HG02852 (cell line): ENCODE data around the gene YAF2.
"Not testable (repeated sequence)": the region's sequence is repeated elsewhere in the genome, so short reads cannot be mapped to it uniquely, and the experiment has no call there.

ENCODE experiments used
- ATAC-seq: cut with Tn5 transposase; IDR thresholded peaks from one replicate; pipeline ENCODE4 v1.9.1; 2021; ENCODE audit warnings: mild to moderate bottlenecking, moderate library complexity; ENCODE audit not compliant: unreplicated experiment

The YAF2 gene

GRCh38 chr12:42199007-42199406 is 39.0 kb downstream of the YAF2 start:
- no peak for ATAC-seq

DNA sequence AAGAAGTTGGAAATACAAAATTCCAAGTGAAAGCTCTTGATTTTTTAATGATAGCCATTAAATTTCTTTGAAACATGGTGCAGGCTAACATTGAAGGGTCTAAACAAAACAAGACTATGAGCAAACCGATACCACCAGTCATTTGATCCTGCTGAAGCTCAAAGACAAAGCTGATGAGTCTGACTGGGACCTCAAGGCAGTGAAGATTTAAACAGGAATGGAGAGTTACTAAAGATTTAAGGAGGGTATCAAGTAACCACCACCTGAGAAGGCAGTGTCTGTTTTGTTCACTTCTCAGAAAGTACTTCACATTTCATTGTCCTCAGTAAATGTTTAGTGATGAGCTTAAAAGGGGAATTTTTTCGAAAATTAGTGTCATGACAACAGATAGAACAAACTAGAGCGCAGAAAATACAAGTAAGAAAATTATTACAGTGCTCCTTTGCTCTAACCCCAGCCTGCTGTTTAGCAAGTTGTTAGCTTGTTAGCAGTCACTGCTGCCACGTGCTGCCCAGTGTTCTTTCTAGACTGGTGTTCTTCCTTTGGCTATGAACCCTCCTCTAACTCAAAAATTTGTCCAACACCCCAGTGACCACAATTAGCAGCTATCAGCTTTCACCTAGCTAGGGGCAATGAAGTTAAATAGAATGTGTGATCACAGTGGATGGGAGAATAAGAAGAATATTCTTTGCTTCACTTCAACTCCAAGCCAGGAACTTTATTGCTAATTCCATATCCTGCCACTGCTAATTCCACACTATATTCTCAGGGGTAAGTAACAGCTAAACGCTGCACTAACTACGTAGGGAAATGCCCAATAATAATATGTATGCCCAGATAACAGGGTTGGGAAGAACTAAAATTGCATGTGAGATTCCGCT is 41.1 kb downstream of the YAF2 start:
- no peak for ATAC-seq

GRCh38 chr12:42192686-42193085 is 45.4 kb downstream of the YAF2 start:
- ATAC-seq, result no peak

- ATAC-seq, result no peak
These were observed 45.8 kb downstream of the YAF2 start for GRCh38 chr12:42192258-42192657.

DNA sequence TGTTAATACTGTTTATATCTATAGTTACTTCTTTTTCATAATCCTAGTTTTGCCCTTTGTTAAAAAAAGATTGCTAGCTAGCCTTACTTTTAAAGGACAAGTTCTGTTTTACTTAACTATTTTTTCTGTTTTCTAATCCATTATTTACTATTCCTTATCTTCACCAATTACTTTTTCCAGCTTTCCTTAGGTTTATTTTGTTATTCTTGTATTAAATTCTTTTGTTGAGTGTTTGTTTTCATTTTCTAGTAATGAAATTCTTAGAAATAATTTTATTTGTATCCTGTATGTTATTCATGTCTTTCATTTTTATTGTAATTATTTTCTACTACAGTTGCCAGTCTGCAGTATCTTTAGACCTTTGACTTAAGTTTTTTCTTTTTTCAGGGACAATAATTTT is 47.7 kb downstream of the YAF2 start:
- no peak for ATAC-seq

DNA sequence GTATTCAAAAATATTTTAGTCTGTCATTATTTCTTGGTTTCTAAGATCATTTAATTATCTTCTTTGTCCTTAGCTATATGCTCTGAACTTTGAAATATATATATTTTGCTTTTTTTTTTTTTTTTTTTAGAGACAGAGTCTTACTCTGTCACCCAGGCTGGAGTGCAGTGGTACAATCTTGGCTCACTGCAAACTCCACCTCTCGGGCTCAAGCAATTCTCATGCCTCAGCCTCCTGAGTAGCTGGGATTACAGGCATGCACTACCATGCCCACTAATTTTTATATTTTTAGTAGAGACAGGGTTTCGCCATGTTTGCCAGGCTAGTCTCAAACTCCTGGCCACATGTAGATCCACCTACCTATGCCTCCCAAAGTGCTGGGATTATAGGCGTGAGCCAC is 49.8 kb downstream of the YAF2 start:
- ATAC-seq, result not testable (repeated sequence)

DNA sequence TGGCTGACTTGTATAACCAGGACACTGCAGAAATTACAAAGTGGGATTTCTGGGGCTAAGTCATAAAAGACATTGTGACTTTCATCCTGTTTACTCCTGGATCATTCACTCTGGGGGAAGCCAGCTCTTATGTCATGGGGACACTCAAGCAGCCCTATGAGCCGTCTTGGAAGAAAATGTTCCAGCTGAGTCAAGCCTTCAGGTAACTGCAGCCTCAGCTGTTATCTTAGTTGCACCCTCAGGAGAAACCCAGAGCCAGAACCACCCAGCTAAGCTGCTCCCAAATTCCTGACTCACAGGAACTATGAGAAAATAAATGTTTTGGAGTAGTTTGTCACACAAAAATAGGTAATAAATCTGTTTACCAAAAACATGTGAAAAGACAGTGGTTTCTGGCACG is 50.2 kb downstream of the YAF2 start:
- no peak for ATAC-seq

DNA sequence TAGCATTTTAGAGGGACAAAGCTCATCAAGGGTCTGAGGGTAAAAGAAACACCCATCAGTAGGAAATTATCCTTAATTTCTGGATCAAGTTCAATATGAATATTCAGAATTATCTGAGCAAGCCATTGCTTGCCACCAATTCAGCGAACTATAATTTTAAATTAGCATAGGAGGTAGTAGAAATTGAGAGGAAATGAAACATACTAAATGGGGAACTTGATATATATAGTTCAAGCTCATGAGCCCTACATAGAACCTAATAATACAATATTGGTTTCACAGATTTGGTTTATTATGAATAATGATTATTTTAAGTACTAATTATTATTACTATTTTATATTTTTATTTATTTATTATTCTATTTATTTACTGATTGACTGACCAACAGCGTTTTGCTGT is 51.3 kb downstream of the YAF2 start:
- peak; percentile 52 for ATAC-seq

DNA sequence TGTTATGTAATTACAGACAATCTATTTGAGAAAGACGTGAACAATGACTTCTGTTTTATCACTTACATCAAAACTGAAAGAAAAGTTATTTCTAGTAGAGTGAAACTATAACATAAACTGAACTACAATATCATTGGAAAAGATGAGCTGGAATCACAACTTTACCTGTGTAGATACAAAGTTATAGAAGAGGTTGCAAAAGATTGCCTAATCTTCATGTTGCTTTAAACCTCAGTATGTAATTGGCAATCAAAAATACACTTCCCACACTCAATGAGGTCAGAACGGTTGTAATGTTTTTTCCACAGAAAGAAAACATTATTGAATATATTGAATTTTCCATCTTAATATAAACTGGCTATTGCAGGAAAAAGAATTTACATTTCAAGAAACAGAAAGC is 55.7 kb downstream of the YAF2 start:
- no peak for ATAC-seq

DNA sequence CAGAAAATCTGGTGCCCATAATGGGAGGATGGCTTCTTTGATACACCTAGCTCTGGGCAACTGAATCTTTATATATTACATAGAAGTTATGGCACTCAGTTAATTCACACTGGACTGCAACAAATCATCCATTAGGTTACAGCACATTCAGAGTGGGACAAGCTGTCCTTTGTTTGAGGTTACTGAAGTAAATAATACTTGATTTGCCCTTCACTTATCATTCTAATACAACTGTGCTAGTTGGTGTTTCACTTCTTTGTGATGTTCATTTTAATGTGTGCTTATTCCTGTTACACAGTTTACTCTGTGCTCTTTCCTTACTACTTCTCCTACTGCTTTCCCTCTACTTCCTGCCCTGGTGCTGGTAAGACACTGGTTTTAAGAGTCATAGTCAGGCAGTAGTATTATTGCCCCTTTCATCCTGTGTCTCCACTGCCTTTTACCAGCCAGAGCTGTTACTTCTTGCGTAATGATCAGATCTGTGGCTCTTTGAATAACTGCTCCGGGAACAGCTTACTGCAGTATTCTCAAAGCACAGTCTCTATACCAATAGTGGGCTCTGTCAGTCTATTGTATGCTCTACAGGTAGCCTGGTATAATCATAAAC is 57.0 kb downstream of the YAF2 start:
- ATAC-seq, result no peak

DNA sequence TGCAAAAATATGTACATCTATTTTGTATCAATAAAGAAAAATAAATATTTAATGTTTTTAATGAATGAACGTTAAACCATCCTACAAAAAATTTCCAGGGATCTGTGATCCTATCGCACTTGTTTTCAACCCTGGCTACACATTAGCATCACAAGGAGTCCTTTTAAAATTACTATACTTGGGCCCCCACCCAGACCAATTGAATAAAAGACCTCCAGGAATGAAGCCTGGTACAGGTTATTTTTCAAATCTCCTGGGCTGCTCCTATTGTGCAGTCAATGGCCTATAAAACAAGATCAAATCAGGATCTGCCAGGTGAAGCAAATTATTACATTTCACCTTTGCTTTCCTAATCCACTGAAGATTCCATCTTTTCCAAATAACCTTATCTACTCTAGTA is 59.9 kb downstream of the YAF2 start:
- no peak for ATAC-seq

GRCh38 chr12:42174978-42175377 is 63.1 kb downstream of the YAF2 start:
- no peak for ATAC-seq

DNA sequence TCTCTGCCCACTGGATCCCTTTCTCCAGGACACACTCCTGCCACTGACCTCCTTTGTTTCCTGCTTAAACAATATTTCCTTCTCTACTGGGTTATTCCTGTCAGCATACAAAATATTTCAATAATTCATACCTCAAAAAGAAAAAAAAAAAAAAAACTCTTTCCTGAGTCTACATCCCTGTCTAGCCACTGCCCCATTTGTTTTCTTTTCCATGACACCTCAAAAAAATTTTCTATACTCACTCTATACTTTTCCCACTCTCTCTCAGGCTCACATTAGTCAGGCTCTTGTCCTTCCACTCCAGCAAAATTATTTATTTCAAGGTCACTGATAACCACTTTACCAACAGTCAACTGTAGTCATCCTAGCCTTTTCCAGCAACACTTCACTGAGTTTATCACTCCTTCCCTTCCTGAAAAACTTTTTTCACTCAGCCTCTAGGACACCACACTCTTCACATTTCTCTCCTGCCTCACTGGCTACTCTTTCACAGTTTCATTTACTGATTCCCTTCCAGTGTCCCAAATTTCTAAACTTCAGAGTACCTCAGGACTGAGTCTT is 64.0 kb downstream of the YAF2 start:
- ATAC-seq, result no peak

- no peak for ATAC-seq
These were observed 65.4 kb downstream of the YAF2 start for GRCh38 chr12:42172441-42173210.

DNA sequence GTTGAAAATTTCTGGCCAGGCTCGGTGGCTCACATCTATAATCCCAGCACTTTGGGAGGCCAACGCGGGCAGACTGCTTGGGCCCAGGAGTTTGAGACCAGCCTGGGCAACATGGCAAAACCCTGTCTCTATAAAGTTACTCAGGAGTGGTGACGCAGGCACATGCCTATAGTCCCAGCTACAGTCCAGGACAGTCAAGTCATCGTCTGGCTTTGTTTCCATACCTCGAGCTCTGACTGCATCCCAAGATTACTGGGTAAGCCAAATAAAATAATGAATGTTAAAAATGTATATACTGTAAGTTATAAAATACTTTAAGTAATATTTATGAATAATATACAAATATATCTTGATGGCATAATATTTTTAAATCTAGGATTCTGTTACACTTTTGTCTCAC is 70.3 kb downstream of the YAF2 start:
- ATAC-seq, result no peak

- no peak for ATAC-seq
These were observed 71.5 kb downstream of the YAF2 start for GRCh38 chr12:42166501-42166900.

- ATAC-seq, result no peak
These were observed 74.1 kb downstream of the YAF2 start for GRCh38 chr12:42163913-42164312.

GRCh38 chr12:42162965-42163364 is 75.1 kb downstream of the YAF2 start:
- ATAC-seq, result no peak

DNA sequence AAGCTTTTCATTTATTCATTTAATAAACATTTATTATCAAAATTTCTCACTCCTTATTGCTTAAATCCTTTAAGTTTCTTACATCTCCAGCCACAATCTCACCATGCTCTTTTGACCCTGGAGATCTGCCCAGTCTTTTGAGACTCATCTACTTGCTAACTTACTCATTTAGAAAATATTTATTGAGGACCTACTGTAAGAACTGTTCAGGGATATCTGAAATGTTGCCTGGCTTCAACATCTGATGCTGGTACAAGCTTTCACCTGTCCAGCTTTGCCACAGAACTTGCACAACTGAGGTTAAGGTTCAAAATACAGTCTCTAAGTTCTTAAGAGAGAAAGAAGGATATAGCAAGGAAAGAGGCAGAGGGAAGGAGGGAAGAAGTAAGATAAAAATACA is 75.9 kb downstream of the YAF2 start:
- no peak for ATAC-seq

GRCh38 chr12:42161529-42161928 is 76.5 kb downstream of the YAF2 start:
- no peak for ATAC-seq

GRCh38 chr12:42156232-42156631 is 81.8 kb downstream of the YAF2 start:
- ATAC-seq, result no peak
